Fibroblast of lung (primary cell): ENCODE results near the gene SMIM24. TPM values are rescaled to one million over a fixed set of nuclear protein-coding genes. Genes with fewer than 3 reads are reported as not detected.

ENCODE experiments used
- DNase-seq, 2 donors: peaks; one replicate each; pipeline versions ENCODE4 v3.0.0 to v3.0.0-alpha.2; 2010; ENCODE audit warnings: low read depth in 2 of 2
- H2AFZ ChIP-seq: 2 replicates; pipeline ENCODE4 v1.5.1; 2012; ENCODE audit warnings: low read length, control low read depth, inconsistent platforms
- H3K27ac ChIP-seq: 2 replicates; pipeline ENCODE4 v1.5.1; 2011; ENCODE audit warnings: low read length, control low read depth; ENCODE audit not compliant: insufficient read depth
- H3K27me3 ChIP-seq: 2 replicates; pipeline ENCODE4 v1.5.1; 2011; ENCODE audit warnings: mild to moderate bottlenecking, low read length; ENCODE audit not compliant: control insufficient read depth, insufficient read depth
- H3K36me3 ChIP-seq: 2 replicates; pipeline ENCODE4 v1.5.1; 2011; ENCODE audit warnings: low read length; ENCODE audit not compliant: control insufficient read depth, insufficient read depth
- H3K4me1 ChIP-seq: 2 replicates; pipeline ENCODE4 v1.5.1; 2011; ENCODE audit warnings: low read length; ENCODE audit not compliant: control insufficient read depth, insufficient read depth; ENCODE audit errors: extremely low read depth
- H3K4me2 ChIP-seq: 2 replicates; pipeline ENCODE4 v1.5.1; 2011; ENCODE audit warnings: low read length, control low read depth; ENCODE audit not compliant: insufficient read depth; ENCODE audit errors: extremely low read depth
- H3K4me3 ChIP-seq, 4 experiments: fragments of 200-600 bp in 1 of 4; sonication (generic) in 1 of 4; replicated peaks in 1 of 4; 2 replicates each; pipeline ENCODE4 v1.5.1; 2011 to 2016; ENCODE audit warnings: low read length in 4 of 4, low read depth in 3 of 4, mild to moderate bottlenecking in 3 of 4, control low read depth in 2 of 4, inconsistent platforms in 1 of 4, mixed read lengths in 1 of 4; ENCODE audit not compliant: insufficient read depth in 1 of 4; ENCODE audit errors: control extremely low read depth in 1 of 4
- H3K79me2 ChIP-seq: 2 replicates; pipeline ENCODE4 v1.5.1; 2012; ENCODE audit warnings: mild to moderate bottlenecking, low read length, inconsistent platforms; ENCODE audit not compliant: control insufficient read depth, insufficient read depth
- H3K9ac ChIP-seq: 2 replicates; pipeline ENCODE4 v1.5.1; 2011; ENCODE audit warnings: mild to moderate bottlenecking, low read length, control low read depth; ENCODE audit not compliant: insufficient read depth
- H3K9me3 ChIP-seq: 2 replicates; pipeline ENCODE4 v1.5.1; 2012; ENCODE audit warnings: low read depth, low read length; ENCODE audit not compliant: control insufficient read depth, insufficient read depth
- H4K20me1 ChIP-seq: 2 replicates; pipeline ENCODE4 v1.5.1; 2011; ENCODE audit warnings: low read length; ENCODE audit not compliant: control insufficient read depth, insufficient read depth; ENCODE audit errors: extremely low read depth
- CTCF ChIP-seq, 2 donors: IDR thresholded peaks in 1 of 2; conservative IDR thresholded peaks in 1 of 2; 1 replicate in 1 of 2; 2 replicates in 1 of 2; pipeline ENCODE4 v1.5.1; 2011 to 2012; ENCODE audit warnings: low read length in 2 of 2, control low read depth in 1 of 2, inconsistent platforms in 1 of 2, low read depth in 1 of 2, mild to moderate bottlenecking in 1 of 2
- EZH2 ChIP-seq: IDR thresholded peaks from 2 replicates; pipeline ENCODE4 v1.5.1; 2012; ENCODE audit warnings: low read length, control low read depth, mild to moderate bottlenecking; ENCODE audit errors: missing control alignments
- polyA plus RNA-seq, 2 donors: library from polyadenylated mRNA; depleted of rRNA in 1 of 2; stranded (reverse) in 1 of 2; unstranded in 1 of 2; fragments of >200 nt; gene quantifications; 2 replicates each; pipeline ENCODE4 v1.2.1, GENCODE V29; 2011 to 2012; ENCODE audit warnings: missing spikeins in 1 of 2
- total RNA-seq: library from RNA; depleted of rRNA; stranded (reverse); fragments of >200 nt; gene quantifications from 2 replicates; pipeline ENCODE4 v1.2.1, GENCODE V29; 2014

Gene SMIM24
- total and polyA plus RNA-seq, 2 donors (not counting 1 experiment from before 2014, with no cell fraction given): not detected

GRCh38 chr19:3455960-3456601 lies 24.2 kb downstream of the SMIM24 start:
- H3K4me2 ChIP-seq: no peak overlapping the region
- no peak overlapping the region for H3K27ac ChIP-seq
- H3K4me3 ChIP-seq: no peak overlapping the region
- H3K27me3 ChIP-seq: no peaks in the 10 kb centered on the region
- no peaks in the 10 kb centered on the region for H4K20me1 ChIP-seq
- H3K4me1 ChIP-seq: peaks cover 25% of the 10 kb centered on the region
- peaks cover 35% of the 10 kb centered on the region for H3K79me2 ChIP-seq
- H3K9me3 ChIP-seq: no peaks in the 10 kb centered on the region
- DNase-seq: peak in 1 of 2 donors; percentile 25
- no peak overlapping the region for H3K9ac ChIP-seq
- peaks cover 34% of the 10 kb centered on the region for H3K36me3 ChIP-seq
- H2AFZ ChIP-seq: no peak overlapping the region
- no peak for TF ChIP-seq CTCF (conservative IDR thresholded peaks at IDR 0.05 in 1 of 2, IDR thresholded peaks at IDR 0.05 in 1 of 2; ENCODE audit: low read depth in 1 of 2, low read length in 2 of 2)
- no peak for TF ChIP-seq EZH2

GRCh38 chr19:3455393-3455955 lies 24.9 kb downstream of the SMIM24 start:
- Histone ChIP-seq H3K4me2 (no peak overlapping the region), H3K27me3 (no peaks in the 10 kb centered on the region), H3K4me3 (no peak overlapping the region), H2AFZ (no peak overlapping the region), H3K36me3 (peaks cover 34% of the 10 kb centered on the region), H3K4me1 (peaks cover 25% of the 10 kb centered on the region), H3K27ac (no peak overlapping the region), H3K9me3 (no peaks in the 10 kb centered on the region), H3K79me2 (peaks cover 35% of the 10 kb centered on the region), H4K20me1 (no peaks in the 10 kb centered on the region), H3K9ac (no peak overlapping the region)
- TF ChIP-seq EZH2 (no peak), CTCF (conservative IDR thresholded peaks at IDR 0.05 in 1 of 2, IDR thresholded peaks at IDR 0.05 in 1 of 2; ENCODE audit: low read depth in 1 of 2, low read length in 2 of 2) (no peak)
- DNase-seq: no peak

DNA sequence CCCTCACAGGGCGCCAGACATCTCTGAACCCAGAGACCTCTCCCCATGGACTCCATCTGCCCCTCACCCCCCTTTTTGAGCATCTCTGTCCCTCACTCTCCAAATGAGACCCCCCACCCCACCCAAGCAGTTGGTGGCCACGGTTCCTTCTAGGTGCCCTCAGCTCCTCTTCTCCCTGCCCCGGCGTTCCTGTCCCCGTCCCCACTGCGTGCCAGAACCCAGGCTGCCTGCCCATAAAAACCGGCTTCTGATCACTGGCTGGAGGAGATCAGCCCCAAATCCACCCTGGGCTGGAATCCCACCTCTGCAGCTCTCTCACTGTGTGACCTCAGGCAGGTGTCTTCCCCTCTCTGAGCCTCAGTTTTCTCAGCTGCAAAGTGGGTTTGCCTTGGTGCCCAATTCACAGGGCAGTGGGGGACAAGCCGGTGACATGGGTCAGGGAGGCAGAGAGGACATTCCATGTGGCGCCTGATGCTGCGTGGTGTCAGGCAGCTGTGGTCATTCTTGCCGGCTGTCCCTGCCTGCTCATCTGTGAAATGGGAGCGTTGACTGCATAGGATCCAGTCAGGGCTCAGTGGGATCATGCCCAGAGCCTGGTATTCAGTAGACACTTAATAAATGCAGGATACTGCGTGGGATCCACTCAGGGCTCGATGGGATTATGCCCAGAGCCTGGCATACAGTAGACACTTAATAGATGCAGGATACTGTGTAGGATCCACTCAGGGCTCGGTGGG lies 25.5 kb downstream of the SMIM24 start:
- Histone ChIP-seq H3K4me1 (peaks cover 22% of the 10 kb centered on the region), H3K27me3 (no peaks in the 10 kb centered on the region), H3K4me3 (no peak overlapping the region), H4K20me1 (no peaks in the 10 kb centered on the region), H2AFZ (no peak overlapping the region), H3K4me2 (no peak overlapping the region), H3K79me2 (peaks cover 32% of the 10 kb centered on the region), H3K27ac (no peak overlapping the region), H3K9ac (no peak overlapping the region), H3K9me3 (no peaks in the 10 kb centered on the region), H3K36me3 (peaks cover 32% of the 10 kb centered on the region)
- DNase-seq: no peak
- TF ChIP-seq CTCF (conservative IDR thresholded peaks at IDR 0.05 in 1 of 2, IDR thresholded peaks at IDR 0.05 in 1 of 2; ENCODE audit: low read depth in 1 of 2, low read length in 2 of 2) (no peak), EZH2 (no peak)
